ENCODE results near the gene TSPOAP1.

- TF ChIP-seq, protein P1, sequence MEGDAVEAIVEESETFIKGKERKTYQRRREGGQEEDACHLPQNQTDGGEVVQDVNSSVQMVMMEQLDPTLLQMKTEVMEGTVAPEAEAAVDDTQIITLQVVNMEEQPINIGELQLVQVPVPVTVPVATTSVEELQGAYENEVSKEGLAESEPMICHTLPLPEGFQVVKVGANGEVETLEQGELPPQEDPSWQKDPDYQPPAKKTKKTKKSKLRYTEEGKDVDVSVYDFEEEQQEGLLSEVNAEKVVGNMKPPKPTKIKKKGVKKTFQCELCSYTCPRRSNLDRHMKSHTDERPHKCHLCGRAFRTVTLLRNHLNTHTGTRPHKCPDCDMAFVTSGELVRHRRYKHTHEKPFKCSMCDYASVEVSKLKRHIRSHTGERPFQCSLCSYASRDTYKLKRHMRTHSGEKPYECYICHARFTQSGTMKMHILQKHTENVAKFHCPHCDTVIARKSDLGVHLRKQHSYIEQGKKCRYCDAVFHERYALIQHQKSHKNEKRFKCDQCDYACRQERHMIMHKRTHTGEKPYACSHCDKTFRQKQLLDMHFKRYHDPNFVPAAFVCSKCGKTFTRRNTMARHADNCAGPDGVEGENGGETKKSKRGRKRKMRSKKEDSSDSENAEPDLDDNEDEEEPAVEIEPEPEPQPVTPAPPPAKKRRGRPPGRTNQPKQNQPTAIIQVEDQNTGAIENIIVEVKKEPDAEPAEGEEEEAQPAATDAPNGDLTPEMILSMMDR (IDR thresholded peaks at IDR 0.05), result no peak
- no peak for TF ChIP-seq POLR2A (IDR thresholded peaks at IDR 0.05)
Observed at GRCh38 chr17:58345500-58345899, 16.9 kb upstream of the TSPOAP1 start.

All from testis (tissue), 2 donors.